SK-N-SH treated with all-trans-retinoic acid at 6 μM for 48 hours (cell line): Measurements from ENCODE around the gene RFLNA.

Experiments used
- ARNTL ChIP-seq: fragments of 450-650 bp; formaldehyde crosslinking; IDR thresholded peaks from 2 replicates; pipeline ENCODE4 v1.5.0; 2020; ENCODE audit warnings: low read depth, mild to moderate bottlenecking, moderate library complexity, borderline replicate concordance
- BACH2 ChIP-seq: fragments of 250-450 bp; sonication (Bioruptor Pico); IDR thresholded peaks from 2 replicates; pipeline ENCODE4 v1.9.0; 2021; ENCODE audit warnings: mild to moderate bottlenecking, borderline replicate concordance
- CSRNP3 ChIP-seq: fragments of 250-450 bp; sonication (Bioruptor Pico); IDR thresholded peaks from 2 replicates; pipeline ENCODE4 v1.5.1; 2021; ENCODE audit warnings: mild to moderate bottlenecking, moderate library complexity
- ESRRG ChIP-seq: fragments of 250-450 bp; sonication (Bioruptor Pico); IDR thresholded peaks from 2 replicates; pipeline ENCODE4 v1.6.1; 2021; ENCODE audit warnings: mild to moderate bottlenecking
- TCF4 ChIP-seq: fragments of 250-450 bp; sonication (Bioruptor Pico); IDR thresholded peaks from 2 replicates; pipeline ENCODE4 v1.8.0; 2021; ENCODE audit warnings: mild to moderate bottlenecking, moderate library complexity, borderline replicate concordance
- TOX ChIP-seq: fragments of 250-450 bp; sonication (Bioruptor Pico); IDR thresholded peaks from 2 replicates; pipeline ENCODE4 v1.8.0; 2021; ENCODE audit warnings: mild to moderate bottlenecking, moderate library complexity, borderline replicate concordance
- ZFP30 ChIP-seq: fragments of 450-650 bp; formaldehyde crosslinking; IDR thresholded peaks from 2 replicates; pipeline ENCODE4 v1.5.0; 2022; ENCODE audit warnings: mild to moderate bottlenecking, moderate library complexity

GRCh38 chr12:124261885-124262284, 33.0 kb upstream of the RFLNA start:
- TF ChIP-seq TCF4 (CRISPR knock-in tag), result no peak
- no peak for TF ChIP-seq ARNTL (CRISPR knock-in tag)
- TF ChIP-seq BACH2 (CRISPR knock-in tag), result no peak
- TF ChIP-seq ZFP30, result no peak
- no peak for TF ChIP-seq ESRRG
- no peak for TF ChIP-seq CSRNP3
- TF ChIP-seq TOX (CRISPR knock-in tag), result no peak
